NB4 (cell line): ENCODE data around the gene COPS6.

Experiments used
- CTCF ChIP-seq: IDR thresholded peaks from one replicate; pipeline ENCODE4 v1.5.1; 2012; ENCODE audit warnings: low read depth, low read length
- MYC ChIP-seq: IDR thresholded peaks from 2 replicates; pipeline ENCODE4 v1.6.1; 2011; ENCODE audit warnings: low read depth, low read length
- POLR2A ChIP-seq: IDR thresholded peaks from 2 replicates; pipeline ENCODE4 v1.6.1; 2011; ENCODE audit warnings: mild to moderate bottlenecking; ENCODE audit not compliant: insufficient read length; ENCODE audit errors: extremely low read depth
- TF ChIP-seq, protein P1 (sequence below): IDR thresholded peaks from 2 replicates; pipeline ENCODE4 v1.6.1; 2011; ENCODE audit warnings: low read depth, low read length

DNA sequence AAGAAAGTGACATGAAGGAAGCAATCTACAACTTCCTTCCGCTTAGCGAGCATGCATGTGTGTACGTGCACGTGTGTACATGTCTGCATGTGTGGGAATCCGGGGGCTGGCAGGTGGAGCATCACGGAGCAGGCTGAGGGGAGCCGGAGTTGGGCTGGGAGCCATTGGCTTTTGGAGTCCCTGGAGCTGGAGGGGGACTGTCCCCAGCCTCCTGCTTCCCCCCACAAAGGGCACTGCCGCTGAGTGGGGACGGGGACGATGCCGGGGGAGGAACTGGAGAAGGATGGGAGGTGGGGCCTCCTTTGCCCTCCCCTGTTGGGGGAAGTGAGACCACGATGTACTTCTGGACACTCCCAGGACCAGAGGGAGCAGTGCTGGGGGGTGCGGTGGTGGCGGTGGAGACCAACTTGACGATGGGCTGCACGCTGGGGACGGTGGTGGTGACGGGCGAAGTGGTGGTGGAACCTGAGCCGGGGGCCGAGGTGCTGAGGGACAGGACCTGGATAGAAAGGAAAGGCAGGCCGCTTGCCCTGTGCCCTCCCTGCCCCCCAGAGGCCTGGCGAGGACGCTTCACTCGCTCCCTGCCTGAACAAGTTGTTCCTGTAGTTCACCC is 18.5 kb downstream of the COPS6 start:
- no peak for TF ChIP-seq CTCF
- TF ChIP-seq, protein P1, sequence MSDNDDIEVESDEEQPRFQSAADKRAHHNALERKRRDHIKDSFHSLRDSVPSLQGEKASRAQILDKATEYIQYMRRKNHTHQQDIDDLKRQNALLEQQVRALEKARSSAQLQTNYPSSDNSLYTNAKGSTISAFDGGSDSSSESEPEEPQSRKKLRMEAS = no peak
- no peak for TF ChIP-seq POLR2A
- TF ChIP-seq MYC = no peak
